Muscle layer of duodenum (tissue), 2 donors: ENCODE data around the gene ZNF317.

Source experiments
- H3K27ac ChIP-seq: one replicate; pipeline ENCODE4 v1.7.0; 2013; ENCODE audit warnings: mild to moderate bottlenecking, low read length
- H3K27me3 ChIP-seq: one replicate; pipeline ENCODE4 v1.7.0; 2013; ENCODE audit warnings: low read depth, mild to moderate bottlenecking, control low read depth, low read length
- H3K36me3 ChIP-seq, 2 donors: one replicate each; pipeline ENCODE4 v1.7.0; 2013; ENCODE audit warnings: low read length in 2 of 2, control low read depth in 1 of 2, mild to moderate bottlenecking in 1 of 2; ENCODE audit not compliant: insufficient read depth in 2 of 2, control insufficient read depth in 1 of 2
- H3K4me1 ChIP-seq, 2 donors: one replicate each; pipeline ENCODE4 v1.7.0; 2013; ENCODE audit warnings: low read length in 2 of 2, mild to moderate bottlenecking in 2 of 2, control low read depth in 1 of 2, moderate library complexity in 1 of 2; ENCODE audit not compliant: insufficient read depth in 2 of 2, control insufficient read depth in 1 of 2
- H3K4me3 ChIP-seq, 2 donors: one replicate each; pipeline ENCODE4 v1.7.0; 2013; ENCODE audit warnings: low read length in 2 of 2, low read depth in 1 of 2, mild to moderate bottlenecking in 1 of 2
- H3K9me3 ChIP-seq, 2 donors: one replicate each; pipeline ENCODE4 v1.7.0; 2013; ENCODE audit warnings: low read length in 2 of 2, control low read depth in 1 of 2, mild to moderate bottlenecking in 1 of 2; ENCODE audit not compliant: control insufficient read depth in 1 of 2
- donor health status: healthy.

Gene ZNF317

DNA sequence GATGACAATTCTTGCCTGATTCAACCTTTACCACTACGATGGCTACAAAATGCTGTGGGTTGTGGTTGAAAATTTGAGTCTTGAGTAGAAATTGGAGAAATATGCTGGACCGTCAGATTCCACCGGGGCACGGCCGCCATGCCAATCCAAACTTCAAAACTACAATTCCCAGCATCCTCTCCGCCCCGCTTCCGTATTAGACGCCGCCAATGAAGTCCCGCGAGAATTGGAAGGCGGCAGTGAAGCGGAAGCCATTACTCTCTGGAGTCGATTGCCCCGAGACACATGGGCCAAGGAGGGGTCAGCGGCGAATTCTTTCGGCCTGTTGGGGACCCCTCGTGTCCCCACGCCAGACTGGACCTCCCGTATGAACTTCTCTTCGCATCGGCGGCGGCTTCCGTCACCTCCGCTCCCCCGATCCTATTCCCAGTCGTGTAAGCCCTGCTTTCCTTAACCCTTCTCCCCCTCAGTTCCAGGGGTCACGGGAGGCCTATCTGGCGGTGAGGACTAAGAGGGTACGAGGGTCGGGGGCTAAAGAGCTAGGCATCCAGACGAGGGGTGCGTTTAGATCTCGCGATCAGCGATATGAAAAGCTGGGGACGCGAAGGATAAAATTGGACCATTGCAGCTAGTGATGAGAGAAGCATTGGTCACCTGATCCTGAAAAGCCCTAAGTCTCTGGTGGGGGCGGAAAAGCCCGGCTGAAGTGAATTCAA, at the start of gene ZNF317:
Gene ZNF317 (plus strand): TSS at position 239 of the 716 bp plus-strand sequence. CDS start 15,620 bp downstream, outside the sequence.
- Histone ChIP-seq H3K9me3 (peaks cover 4 to 10% of the 10 kb centered on the region in 2 donors), H3K27ac (peak within 1 kb of the TSS; percentile 98), H3K4me1 (peaks cover 12 to 16% of the 10 kb centered on the region in 2 donors), H3K27me3 (no peaks in the 10 kb centered on the region), H3K4me3 (peak within 1 kb of the TSS; percentile 83 to 90), H3K36me3 (no peaks in the 10 kb centered on the region)

GRCh38 chr19:9107375-9107774, 32.8 kb upstream of the ZNF317 start, which contains the start of gene OR7G2:
TSS of gene OR7G2 (minus strand) at chr19:9107475. CDS start at chr19:9103243, 4,232 bp downstream.
- Histone ChIP-seq H3K36me3 (no peaks in the 10 kb centered on the region), H3K4me1 (no peaks in the 10 kb centered on the region), H3K9me3 (no peaks in the 10 kb centered on the region), H3K27me3 (no peaks in the 10 kb centered on the region), H3K4me3 (no peak within 1 kb of the TSS), H3K27ac (no peak within 1 kb of the TSS)

- Histone ChIP-seq H3K9me3 (no peaks in the 10 kb centered on the region), H3K27ac (no peak overlapping the region), H3K27me3 (no peaks in the 10 kb centered on the region)
These were observed 30.2 kb upstream of the ZNF317 start for GRCh38 chr19:9109959-9110358.

DNA sequence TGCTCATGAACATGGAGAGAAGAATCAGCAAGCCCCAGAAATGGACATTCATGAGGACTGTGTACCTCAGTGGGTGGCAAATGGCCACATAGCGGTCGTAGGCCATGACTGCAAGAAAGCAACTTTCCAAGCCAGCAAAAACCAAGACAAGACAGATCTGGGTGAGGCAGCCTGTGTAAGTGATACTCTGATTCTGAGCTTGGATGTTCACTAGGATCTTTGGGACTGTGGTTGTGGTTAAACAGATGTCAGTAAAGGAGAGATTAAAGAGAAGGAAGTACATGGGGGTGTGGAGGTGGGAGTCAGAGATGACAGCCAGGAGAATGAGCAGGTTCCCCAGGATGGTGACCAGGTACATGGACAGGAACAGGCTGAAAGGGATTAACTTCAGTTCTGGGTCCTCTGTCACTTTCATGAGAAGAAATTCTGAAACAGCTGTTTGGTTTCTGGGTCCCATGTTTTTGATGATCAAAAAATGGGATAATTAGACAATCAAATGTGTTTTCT, 24.8 kb upstream of the ZNF317 start, which contains the start of gene OR7G1:
Gene OR7G1 (minus strand): TSS at position 457 of the 507 bp plus-strand sequence. CDS start 0 bp downstream, at position 457.
- H3K4me3 ChIP-seq: no peak within 1 kb of the TSS
- no peaks in the 10 kb centered on the region for H3K36me3 ChIP-seq
- no peak within 1 kb of the TSS for H3K27ac ChIP-seq
- no peaks in the 10 kb centered on the region for H3K27me3 ChIP-seq
- no peaks in the 10 kb centered on the region for H3K4me1 ChIP-seq
- no peaks in the 10 kb centered on the region for H3K9me3 ChIP-seq

More at GRCh38 chr19:9109959-9110358, 30.2 kb upstream of the ZNF317 start:
- H3K4me3 ChIP-seq: no peak overlapping the region
- H3K36me3 ChIP-seq: no peaks in the 10 kb centered on the region
- H3K4me1 ChIP-seq: no peaks in the 10 kb centered on the region

GRCh38 chr19:9116547-9116946, 23.6 kb upstream of the ZNF317 start:
- Histone ChIP-seq H3K27me3 (no peaks in the 10 kb centered on the region), H3K27ac (no peak overlapping the region), H3K4me1 (no peaks in the 10 kb centered on the region), H3K36me3 (no peaks in the 10 kb centered on the region), H3K9me3 (no peaks in the 10 kb centered on the region), H3K4me3 (no peak overlapping the region)

- Histone ChIP-seq H3K9me3 (no peaks in the 10 kb centered on the region), H3K36me3 (no peaks in the 10 kb centered on the region), H3K4me1 (no peaks in the 10 kb centered on the region), H3K4me3 (no peak within 1 kb of the TSS), H3K27ac (no peak within 1 kb of the TSS), H3K27me3 (no peaks in the 10 kb centered on the region)
These were observed 13.2 kb upstream of the ZNF317 start, which contains the start of gene OR7G3 for GRCh38 chr19:9126900-9127405. TSS of gene OR7G3 (minus strand) at chr19:9126950. CDS start at chr19:9126950, 0 bp downstream.

DNA sequence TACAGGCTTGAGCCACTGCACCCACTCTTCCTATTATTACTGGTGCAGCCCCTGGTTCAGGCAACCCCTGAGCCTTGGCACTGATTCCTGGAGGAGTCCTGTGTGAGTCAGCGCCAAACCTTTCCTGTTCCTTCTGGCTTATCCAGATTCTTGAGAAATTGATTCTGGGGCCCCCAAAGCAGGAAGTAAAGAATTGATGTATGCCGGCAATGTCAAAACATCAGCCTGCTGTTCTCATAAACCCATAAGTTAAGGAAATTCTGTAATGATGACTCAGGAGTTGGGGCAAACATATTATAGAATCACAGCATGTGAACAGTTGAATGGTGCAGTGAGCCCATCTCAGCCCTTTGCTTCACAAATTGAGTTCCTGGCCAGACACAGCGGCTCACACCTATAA, 12.0 kb upstream of the ZNF317 start:
- Histone ChIP-seq H3K4me3 (no peak overlapping the region), H3K27me3 (no peaks in the 10 kb centered on the region), H3K9me3 (no peaks in the 10 kb centered on the region), H3K27ac (no peak overlapping the region), H3K36me3 (no peaks in the 10 kb centered on the region), H3K4me1 (no peaks in the 10 kb centered on the region)

GRCh38 chr19:9130965-9131364, 9.2 kb upstream of the ZNF317 start:
- no peak overlapping the region for H3K4me3 ChIP-seq

GRCh38 chr19:9132422-9132821, 7.8 kb upstream of the ZNF317 start:
- no peaks in the 10 kb centered on the region for H3K9me3 ChIP-seq
- no peaks in the 10 kb centered on the region for H3K4me1 ChIP-seq
- H3K36me3 ChIP-seq: no peaks in the 10 kb centered on the region
- H3K27me3 ChIP-seq: no peaks in the 10 kb centered on the region
- no peak overlapping the region for H3K4me3 ChIP-seq
- H3K27ac ChIP-seq: no peak overlapping the region

More at GRCh38 chr19:9130965-9131364, 9.2 kb upstream of the ZNF317 start:
- Histone ChIP-seq H3K4me1 (no peaks in the 10 kb centered on the region), H3K27ac (no peak overlapping the region), H3K27me3 (no peaks in the 10 kb centered on the region), H3K9me3 (no peaks in the 10 kb centered on the region), H3K36me3 (no peaks in the 10 kb centered on the region)

GRCh38 chr19:9139609-9140158, 513 bp upstream of the ZNF317 start:
- Histone ChIP-seq H3K27me3 (no peaks in the 10 kb centered on the region), H3K4me1 (peaks cover 12 to 16% of the 10 kb centered on the region in 2 donors), H3K27ac (peak overlapping the region; percentile 98), H3K36me3 (no peaks in the 10 kb centered on the region), H3K4me3 (peak overlapping the region; percentile 83 to 90), H3K9me3 (peaks cover 2 to 4% of the 10 kb centered on the region in 2 donors)

DNA sequence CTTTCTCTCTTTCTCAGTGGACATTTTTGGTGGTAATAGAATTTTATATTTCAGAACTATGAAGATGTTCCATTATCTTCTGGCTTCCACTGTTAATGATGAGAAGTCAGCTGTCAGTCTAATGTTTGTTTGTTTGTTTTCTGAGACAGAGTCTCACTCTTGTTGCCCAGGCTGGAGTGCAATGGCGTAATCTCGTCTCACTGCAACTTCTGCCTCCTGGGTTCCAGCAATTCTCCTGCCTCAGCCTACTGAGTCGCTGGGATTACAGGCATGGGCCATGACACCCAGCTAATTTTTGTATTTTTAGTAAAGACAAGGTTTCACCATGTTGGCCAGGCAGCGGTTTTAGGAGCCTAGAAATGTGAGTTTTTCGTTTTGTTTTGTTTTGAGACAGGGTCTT, 4.7 kb downstream of the ZNF317 start:
- H3K36me3 ChIP-seq: no peaks in the 10 kb centered on the region
- H3K4me1 ChIP-seq: peaks cover 12% of the 10 kb centered on the region in 2 donors
- no peaks in the 10 kb centered on the region for H3K27me3 ChIP-seq
- no peak overlapping the region for H3K4me3 ChIP-seq
- H3K9me3 ChIP-seq: peaks cover 4 to 17% of the 10 kb centered on the region in 2 donors
- H3K27ac ChIP-seq: no peak overlapping the region
